ENCODE measurements around the gene PCBP3.

PCBP3 gene

DNA sequence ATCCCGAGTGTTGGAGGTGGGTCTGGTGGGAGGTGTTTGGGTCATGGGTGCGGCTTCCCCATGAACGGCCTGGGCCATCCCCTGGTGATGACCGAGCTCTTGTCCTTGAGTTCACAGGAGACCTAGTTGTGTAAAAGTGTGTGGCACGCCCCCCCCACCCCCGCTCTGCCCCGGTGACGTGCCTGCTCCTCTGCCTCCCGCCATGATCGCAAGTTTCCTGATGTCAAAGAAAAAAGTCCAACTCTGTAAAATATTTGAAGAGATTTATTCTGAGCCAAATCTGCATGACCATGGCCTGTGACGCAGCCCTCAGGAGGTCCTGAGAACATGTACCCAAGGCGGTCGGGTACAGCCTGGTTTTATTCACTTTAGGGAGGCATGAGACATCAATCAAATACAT lies 212.9 kb downstream of the PCBP3 start:
- DNase-seq (ENCODE audit: extremely low read depth in 1 of 2, low read depth in 1 of 2): no peak

DNA sequence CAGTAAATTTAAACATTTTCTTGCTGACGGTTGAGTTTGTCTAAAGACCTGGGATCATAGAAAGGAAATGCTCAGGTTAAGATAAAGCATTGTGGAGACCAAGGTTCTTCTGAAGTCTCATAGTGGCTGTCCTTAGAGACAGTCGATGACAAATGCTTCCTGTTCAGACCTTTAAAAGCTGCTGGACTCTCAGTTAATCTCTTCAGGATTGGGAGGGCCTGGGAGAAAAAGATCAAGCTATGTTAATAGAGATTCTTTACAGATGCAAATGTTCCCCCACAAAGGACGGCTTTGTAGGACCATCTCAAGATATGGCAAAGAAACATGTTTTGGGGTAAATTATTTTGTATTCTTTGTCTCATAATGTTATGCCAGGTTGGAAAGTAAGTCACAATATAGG lies 213.4 kb downstream of the PCBP3 start:
- no peak for DNase-seq (ENCODE audit: extremely low read depth in 1 of 2, low read depth in 1 of 2)

DNA sequence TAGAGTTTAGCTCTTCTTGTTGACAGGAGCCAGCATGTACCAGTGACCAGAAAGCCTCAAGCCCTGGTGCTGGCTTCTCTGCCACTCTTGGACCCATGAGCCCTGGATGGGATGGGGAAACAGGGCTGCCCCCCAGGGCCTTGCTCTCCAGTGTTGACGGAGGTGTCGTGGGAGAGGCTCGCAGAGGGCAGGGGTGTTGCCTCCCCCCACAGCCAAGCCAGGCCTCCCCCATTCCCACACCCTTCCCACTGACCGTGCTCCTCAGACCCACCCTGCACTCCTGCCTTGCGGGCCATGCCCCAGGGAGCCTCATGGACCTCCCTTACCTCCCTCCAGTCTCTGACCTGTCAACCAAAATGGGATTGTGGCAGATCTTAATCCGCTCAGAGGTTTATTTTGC lies 214.2 kb downstream of the PCBP3 start:
- no peak for DNase-seq (ENCODE audit: extremely low read depth in 1 of 2, low read depth in 1 of 2)

DNA sequence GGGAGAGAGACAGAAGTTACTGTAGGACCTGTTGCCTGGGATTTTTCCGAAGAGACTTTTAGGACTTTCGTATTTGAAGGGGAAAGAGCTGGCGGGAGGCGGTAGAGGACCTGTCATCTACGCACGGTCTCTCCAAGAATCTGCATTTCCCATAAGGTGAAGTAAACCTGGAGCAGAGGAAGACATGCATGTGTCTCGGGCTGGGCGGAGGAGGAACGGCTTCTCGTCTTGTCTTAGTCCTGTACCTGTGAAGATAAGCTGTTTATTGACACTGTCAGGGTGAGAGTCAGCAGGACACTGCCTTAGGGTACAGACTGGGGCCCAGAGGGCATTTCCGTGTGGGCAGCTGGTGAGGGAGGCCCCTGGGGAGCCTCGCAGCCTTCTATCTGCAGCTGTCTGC lies 214.7 kb downstream of the PCBP3 start:
- no peak for DNase-seq (ENCODE audit: extremely low read depth in 1 of 2, low read depth in 1 of 2)

DNA sequence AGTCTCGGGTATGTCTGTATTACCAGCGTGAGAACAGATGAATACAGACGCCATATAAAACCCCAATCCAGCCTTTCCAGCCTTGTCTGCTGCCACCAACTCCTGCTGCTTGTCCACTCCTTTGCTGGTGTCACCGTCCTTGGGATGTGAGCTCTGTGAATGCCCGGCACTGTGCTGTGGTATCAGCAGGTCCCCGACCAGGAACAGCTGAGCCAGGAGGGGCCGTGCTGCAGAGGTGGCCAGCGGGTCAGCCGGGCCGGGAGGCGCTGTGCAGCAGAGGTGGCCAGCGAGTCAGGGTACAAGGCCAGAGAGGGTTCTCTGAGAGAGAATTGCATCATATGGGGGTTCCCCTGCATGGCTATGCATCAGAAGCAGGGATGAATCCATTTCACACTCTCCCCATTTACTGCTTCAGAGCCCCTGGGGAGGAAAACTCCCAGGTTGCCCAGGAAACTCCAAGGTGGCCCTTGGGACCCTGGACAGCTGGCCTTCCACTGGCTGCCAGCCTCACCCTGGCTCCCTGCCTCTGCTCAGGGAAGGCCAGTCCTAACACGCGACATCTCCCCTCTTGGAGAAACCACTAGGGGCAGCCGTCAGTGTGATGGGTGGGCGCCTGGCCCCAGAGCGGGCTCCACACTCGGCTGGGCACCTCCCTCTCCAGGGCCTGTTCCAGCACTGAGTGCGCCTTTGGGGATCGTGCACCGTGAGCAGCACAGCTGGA lies 215.7 kb downstream of the PCBP3 start:
- DNase-seq (ENCODE audit: extremely low read depth in 1 of 2, low read depth in 1 of 2): no peak

DNA sequence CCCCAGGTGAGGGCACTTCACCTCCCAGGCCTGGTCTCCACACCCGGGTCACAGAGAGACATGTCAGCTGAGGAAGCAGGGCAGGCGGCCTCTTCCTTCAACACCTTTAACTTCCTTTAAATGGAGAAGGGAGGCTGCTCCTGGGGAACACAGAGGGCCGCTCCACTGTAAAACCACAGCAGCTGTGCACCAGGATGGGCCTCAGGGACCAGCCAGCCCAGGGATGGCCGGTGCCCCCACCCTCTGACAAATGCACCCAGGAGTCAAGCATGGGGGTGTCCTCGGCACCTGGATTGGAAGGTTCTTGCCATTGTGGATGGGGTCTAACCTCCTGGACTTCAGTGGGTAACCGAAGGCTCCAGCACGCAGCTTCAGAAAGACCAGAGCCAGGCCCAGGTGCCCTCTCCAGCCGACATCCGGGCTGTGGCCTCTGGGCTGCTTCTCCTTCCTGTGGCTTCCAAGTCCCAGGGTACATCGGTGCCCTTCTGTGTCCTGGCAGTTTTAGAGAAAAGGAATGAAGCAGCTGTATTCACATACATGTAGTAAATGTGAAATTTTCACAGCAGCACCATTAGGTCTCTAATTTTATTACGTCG lies 216.3 kb downstream of the PCBP3 start:
- no peak for DNase-seq (ENCODE audit: extremely low read depth in 1 of 2, low read depth in 1 of 2)

DNA sequence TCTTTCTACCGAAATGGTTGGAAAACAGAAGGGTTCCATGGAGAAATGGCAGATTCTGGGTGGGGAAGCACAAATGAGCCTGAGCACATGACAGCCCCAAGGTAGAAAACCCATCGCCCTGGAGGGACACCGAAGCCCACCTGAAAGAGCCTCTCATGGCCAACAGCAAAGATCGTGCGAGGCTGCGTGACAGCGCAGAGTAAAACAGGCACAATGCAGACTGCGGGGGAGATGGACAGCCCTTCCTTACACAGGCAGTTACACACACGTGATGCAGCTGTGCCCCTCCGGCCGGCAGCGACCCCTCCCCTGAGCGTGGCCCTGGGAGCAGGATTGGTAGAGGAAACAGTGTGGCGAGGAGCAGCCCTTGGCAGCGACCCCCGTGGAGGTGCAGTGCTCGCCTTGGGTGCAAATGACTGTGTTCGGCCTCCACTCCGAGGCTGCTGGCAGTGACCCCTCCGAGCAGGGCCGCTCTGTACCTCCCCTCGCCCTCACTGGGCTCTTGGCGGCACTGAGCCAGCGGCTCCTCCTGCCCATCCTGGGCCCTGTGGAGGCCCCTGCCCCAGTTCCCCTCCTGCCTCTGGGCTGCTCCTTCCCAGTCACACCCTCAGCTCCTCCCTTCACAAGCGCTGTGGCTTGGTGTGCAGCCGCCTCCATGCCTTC lies 217.1 kb downstream of the PCBP3 start:
- no peak for DNase-seq (ENCODE audit: extremely low read depth in 1 of 2, low read depth in 1 of 2)

DNA sequence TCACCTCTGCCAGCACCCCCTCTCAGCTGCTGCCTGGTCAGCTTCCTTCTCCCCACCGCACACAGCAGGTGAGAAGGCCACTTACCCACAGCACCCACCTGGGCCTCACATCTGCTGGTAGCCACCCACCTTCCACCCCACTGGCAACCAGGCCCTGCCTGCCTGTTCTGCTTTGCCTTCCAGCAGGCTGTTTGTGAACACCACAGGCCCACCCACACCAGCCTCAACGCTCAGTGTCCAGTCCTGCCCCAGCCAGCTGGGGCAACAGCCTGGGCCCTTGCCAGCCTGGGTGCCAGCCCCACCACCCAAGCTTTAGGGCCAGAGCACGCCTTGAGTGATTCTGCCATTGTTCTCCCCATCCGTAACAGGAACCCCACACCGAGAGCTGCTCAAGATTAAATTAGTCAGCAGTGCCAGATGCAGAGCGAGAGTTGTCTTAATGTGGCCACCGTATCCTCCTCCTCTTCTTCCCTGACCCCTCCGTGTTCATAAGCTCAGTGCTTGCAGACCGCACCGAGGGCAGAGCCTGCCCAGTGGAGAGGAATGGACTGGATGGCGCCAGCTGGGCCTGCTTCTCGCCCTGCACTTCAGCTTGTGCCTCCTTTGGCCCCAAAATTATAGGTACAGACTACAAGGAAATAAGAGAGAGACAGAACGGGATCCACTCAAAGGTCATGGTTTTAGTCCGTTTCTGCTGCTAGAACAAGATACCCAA lies 217.8 kb downstream of the PCBP3 start:
- no peak for DNase-seq (ENCODE audit: extremely low read depth in 1 of 2, low read depth in 1 of 2)

DNA sequence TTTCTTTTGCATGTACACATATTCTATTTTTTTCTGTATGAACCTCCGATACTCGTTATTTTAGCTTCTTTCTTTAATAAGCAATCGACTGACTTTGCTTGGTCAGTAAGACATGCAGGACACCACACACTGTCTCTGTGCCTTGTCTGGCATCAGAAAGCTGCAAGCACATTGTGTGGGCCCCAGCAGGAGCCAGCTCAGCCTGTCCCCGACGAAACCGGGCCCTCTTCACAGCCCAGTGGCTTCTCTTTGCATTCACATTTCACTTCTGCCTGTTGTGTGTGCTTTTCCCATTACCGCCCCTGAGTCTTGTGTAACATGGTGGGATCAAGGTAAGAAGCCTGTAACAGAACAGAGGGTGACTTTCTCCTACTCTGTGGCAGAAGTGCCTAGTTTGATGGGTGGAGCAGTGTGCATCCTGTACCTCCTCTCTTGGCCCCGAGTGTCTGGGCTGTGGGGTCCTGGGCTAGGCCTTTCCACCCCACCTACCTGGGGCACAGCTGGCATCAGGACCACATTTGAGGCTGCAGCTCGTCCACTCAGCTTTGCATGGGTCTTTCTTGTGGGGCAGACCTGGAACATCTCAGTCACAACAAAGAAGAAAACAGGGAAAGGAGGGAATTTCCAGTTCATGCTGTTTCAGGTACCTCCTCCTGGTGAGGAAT lies 219.2 kb downstream of the PCBP3 start:
- DNase-seq (ENCODE audit: extremely low read depth in 1 of 2, low read depth in 1 of 2): no peak

DNA sequence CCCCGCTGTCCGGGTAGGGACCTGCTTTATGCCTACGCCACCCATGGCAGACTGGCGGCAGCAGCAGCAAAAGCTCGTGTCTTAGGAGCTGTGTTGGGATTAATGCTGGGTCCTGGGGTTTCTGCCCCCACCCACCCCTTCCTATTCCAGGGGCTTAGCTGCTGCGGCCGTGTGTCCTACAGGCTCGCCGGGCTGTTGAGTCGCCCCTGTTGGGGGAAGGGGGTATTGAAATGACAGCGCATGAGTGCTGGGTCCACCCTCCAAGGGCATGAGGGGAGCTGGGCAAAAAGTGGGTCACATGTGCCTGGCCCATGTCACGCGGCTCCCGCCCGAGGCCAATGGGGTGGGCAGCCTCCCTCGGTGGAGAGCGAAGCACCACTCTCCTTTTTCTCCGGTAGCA lies 219.7 kb downstream of the PCBP3 start:
- no peak for DNase-seq (ENCODE audit: extremely low read depth in 1 of 2, low read depth in 1 of 2)

DNA sequence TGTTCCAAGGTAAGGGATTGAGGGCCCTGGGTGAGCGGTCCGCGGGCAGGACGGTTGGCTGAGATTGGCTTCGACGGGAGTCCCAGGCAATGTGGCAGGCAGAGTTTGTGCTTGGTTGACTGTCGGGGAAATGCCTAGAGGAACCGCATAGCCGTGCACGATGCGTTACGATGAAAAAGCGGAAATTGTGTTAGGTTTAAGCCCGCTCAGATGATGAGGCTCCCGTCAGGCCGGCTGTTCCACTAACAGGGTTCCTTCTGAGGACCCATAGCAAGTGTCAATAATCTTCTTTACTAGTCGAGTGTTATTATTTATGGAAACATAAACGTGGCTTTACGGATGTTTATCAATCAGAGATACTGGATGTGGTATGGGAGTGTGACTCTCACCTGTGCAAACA lies 220.2 kb downstream of the PCBP3 start:
- DNase-seq (ENCODE audit: extremely low read depth in 1 of 2, low read depth in 1 of 2): no peak

DNA sequence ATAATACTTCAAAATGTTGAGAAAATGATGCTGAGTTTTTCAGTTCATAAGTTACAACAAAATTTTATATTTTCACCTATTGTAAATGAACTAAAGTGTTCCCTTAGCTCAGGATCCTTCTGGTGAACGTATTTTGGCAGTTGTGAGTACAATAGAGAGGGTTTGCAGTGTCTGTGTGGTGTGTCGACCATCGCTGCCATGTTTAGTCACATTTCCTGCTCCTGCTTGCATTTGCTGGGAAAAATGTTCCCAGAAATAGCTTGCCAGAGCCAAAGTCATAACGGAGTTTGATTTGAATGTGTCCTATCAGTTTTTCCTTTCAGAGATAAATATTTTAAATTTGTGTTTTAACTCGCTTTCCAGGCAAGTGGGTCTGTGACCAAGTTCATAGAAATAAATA lies 220.9 kb downstream of the PCBP3 start:
- no peak for DNase-seq (ENCODE audit: extremely low read depth in 1 of 2, low read depth in 1 of 2)

DNA sequence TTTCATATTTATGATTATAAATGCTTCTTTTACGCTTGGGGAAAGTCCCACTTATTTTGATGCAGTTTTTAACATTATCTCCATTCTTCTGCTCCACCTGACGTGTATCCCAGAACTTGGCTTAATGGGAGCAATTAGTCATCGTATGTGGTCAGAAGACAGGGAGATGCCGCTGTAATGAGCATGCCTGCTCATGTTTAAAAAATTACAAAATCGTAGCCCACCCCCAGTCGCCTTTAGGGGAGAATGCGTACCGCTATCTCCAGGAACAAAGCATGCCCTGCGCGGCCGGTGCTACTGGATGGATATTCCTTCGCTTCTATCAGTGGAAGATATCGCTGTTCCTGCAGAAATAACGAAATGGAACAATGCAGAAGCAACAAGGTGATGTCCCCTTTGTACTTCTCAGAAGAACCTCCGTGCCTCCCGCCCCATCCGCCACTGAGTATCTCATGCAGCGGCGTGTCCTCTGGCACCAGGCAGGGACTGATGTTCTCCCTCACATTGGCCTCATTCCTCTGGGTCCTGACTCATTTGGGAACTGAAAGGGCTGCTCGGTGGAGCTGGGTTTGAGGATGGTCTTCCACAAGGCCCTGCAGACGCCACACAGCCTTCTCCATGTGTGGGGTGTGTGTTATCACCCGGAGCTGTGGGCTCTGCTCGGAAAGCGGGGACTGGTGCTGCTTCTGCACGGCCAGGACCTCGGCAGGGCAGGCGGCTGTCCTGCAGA lies 221.7 kb downstream of the PCBP3 start:
- DNase-seq (ENCODE audit: extremely low read depth in 1 of 2, low read depth in 1 of 2): no peak

DNA sequence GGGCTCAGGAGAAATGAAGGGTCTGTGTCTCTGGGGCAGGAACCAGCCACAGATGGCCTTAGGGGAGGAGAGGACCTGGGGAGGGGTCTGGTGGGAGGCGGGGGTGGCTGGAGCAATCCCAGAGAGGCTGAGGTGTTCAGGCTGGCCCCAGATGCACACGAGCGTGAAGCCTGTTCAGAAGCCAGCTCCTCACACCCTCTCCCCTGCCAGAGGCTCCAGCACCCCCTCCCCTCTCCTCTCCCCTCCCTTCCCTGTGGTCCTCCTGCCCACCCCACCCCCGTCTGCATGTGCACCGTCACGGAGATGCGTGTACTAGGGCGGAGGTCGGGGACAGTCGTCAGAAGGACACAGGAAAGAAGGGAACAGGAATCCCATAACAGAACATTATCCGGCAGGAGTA lies 223.0 kb downstream of the PCBP3 start:
- DNase-seq (ENCODE audit: extremely low read depth in 1 of 2, low read depth in 1 of 2): no peak

DNA sequence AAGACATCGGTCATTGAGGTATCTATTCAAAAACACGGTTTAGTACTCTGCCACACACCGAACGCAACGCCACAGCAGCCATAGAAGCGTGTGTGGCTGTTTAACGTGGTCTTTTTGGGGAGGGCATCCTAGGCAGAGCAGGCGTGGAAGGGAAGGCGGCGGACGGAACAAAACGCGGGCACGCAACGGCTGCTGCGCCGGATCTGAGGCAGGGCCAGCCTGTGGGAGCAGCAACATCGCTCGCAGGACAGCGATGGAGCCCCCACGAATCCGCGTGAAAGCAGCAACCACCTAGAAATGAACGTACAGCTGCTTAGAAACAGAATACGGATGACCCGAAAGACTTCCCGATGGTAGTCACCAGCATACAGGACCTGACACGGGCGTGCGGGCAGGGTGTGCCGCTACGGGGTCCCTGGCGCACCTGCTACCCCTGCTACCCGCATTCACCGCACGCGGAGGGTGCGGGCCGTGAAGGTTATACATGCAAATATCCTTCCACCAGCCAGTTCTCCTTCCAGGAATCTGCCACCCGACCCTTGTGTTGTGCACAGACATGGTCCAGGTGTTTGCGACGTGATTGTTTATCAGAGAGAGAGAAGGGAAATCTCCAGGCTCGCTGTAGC lies 223.6 kb downstream of the PCBP3 start:
- no peak for DNase-seq (ENCODE audit: extremely low read depth in 1 of 2, low read depth in 1 of 2)

DNA sequence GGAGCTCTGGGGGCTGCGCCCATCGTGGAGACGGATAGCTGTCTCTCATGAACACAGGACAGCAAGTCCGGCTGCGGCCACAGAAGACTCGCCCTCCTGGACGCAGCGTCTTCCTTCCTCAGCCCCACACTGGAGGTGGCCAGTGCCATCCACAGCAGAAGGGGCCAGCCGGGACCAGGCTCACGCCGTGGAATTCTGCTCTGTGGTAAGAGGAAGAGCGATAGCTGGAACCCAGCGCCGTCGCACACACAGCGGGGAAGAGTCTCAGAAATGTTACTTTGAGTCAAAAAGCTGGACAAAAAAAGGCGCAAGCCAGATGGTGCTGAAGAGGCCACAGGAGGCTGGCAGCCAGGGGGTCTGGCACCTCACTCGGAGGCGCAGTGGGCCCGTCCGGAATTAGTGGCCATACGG lies 224.2 kb downstream of the PCBP3 start:
- no peak for DNase-seq (ENCODE audit: extremely low read depth in 1 of 2, low read depth in 1 of 2)

DNA sequence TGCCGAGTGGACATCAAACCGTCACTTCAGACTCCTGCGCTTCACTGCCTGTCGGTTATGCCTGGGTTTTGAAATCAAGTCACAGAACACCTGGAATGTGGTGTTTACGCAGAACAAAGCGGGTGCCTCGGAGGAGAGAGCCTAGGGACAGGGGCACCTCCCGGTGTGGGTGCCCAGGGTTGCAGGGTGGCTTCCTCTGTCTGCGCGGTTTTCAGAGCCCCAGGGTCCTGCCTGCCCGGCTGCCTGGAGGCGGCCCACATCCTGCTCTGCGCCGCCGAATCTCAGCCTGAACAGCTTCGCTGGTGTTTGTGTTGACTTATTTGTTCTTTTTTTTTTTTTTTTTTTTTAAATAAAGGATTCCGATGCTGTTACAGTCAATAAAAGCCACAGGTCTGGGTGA lies 224.6 kb downstream of the PCBP3 start:
- DNase-seq (ENCODE audit: extremely low read depth in 1 of 2, low read depth in 1 of 2): no peak

DNA sequence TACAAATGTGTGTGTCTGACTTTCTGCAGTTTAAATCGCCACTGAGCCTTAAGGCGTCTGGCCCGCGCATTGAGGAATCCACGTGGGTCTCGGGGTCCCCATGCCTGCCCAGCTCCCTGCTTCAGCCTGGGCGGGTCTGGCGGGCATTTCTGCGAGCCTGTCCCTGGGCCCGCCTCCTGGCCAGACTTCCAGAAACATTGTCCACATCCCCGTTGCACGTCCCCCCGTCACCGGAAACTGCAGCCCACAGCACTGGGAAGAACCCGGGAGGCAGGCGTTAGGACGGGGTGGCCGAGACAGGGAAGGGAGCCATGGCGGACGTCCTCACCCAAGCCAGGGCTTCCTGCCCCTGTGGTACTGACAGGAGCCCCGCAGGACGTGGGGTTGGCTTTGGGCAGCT lies 225.0 kb downstream of the PCBP3 start:
- no peak for DNase-seq (ENCODE audit: extremely low read depth in 1 of 2, low read depth in 1 of 2)

DNA sequence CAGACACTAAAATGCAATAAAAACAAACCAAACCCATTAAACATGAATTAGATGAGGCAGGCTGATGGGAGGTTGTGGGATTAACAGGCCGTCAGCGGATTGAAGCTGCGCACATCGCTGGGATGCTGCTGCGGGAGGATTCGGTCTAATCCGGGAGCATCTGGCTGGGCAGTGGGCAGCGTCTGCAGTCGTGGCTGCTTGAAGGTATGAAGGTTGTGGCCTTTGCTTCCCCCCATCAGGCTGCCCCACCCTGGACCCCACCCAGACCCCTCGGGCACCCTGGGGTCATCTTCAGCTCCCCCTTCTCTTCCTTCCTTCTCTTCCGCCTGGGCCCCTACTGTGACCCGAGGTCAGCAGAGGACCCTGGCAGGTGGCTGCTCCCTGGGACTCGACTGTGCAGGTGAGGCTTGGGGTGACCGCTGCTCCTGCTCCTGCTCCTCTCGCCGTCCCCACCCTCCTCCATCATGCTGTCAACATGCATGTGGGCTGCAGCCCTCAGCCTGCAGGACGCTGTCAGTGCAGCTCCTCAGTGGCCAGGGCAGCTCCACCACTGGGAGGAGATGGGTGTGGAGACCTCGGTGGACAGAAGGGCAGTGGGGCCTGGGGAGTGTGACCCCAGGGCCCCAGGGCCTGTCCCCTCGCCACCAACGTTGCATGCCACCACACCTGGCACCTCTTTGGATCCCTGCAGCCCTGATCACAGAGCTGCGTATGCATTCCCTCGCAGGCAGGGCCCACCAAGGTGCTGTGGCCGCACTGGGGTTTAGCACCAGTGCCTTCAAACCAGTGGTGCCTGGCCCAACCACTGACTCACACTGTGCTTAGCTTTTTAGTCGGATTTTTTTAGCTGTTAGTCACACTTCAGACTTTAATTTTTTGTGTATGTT lies 225.8 kb downstream of the PCBP3 start:
- no peak for DNase-seq (ENCODE audit: extremely low read depth in 1 of 2, low read depth in 1 of 2)
